ENCODE measurements around the gene NIM1K. TPM values are rescaled to one million over a fixed set of nuclear protein-coding genes. Genes with fewer than 3 reads are reported as not detected.
"Not testable (repeated sequence)": the region's sequence is repeated elsewhere in the genome, so short reads cannot be mapped to it uniquely, and the experiment has no call there.

NIM1K gene
- total and polyA plus RNA-seq, 2 of the 4 experiments (the other 2 are of a cell fraction), result 0.54 to 0.68 TPM

DNA sequence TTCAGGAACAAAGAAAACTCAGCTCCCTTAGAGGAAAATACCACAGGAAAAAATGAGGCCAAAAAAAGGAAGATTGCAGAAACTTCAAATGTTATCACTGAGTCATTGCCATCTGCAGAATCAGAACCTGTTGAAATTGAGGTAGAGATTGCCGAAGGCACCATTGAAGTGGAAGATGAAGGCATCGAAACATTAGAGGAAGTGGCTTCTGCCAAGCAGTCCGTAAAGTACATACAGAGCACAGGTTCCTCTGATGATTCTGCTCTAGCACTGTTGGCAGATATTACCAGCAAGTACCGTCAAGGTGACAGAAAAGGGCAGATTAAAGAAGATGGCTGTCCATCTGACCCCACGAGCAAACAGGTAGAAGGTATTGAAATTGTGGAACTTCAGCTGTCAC lies 30.8 kb upstream of the NIM1K start:
- Histone ChIP-seq H3K4me3 (ENCODE audit: insufficient read depth, low read depth, low read length) (no peak overlapping the region), H3K23ac (ENCODE audit: low read depth, low read length) (no peak overlapping the region), H4K20me1 (ENCODE audit: insufficient read depth, low read length) (peaks cover 8% of the 10 kb centered on the region), H3K9me1 (ENCODE audit: insufficient read depth, low read length) (peaks cover 2% of the 10 kb centered on the region; the same call in 1 of the 2 replicates), H4K91ac (ENCODE audit: insufficient read depth, low read depth, low read length) (no peak overlapping the region), H3K18ac (ENCODE audit: low read depth, low read length) (no peak overlapping the region), H3K4me2 (ENCODE audit: low read depth, low read length) (no peak overlapping the region), H3K14ac (replicated peaks; ENCODE audit: low read depth, low read length) (no peak overlapping the region), H3K27me3 (ENCODE audit: control insufficient read depth, insufficient read depth, low read length) (no peaks in the 10 kb centered on the region), H3K27ac (ENCODE audit: insufficient read depth, low read length) (no peak overlapping the region), H4K5ac (ENCODE audit: low read depth, low read length) (no peak overlapping the region), H2BK120ac (ENCODE audit: low read depth, low read length) (no peak overlapping the region), H4K8ac (ENCODE audit: low read depth in 2 of 2, low read length in 2 of 2) (no peak overlapping the region), H3K4ac (ENCODE audit: low read depth, low read length) (no peak overlapping the region), H2AK5ac (ENCODE audit: low read depth, low read length) (no peak overlapping the region), H3K79me1 (ENCODE audit: low read depth in 1 of 2, low read length in 2 of 2) (peaks cover 21 to 40% of the 10 kb centered on the region in 2 experiments), H2AFZ (replicated peaks; ENCODE audit: low read length, poor library complexity) (no peak overlapping the region), H2BK5ac (ENCODE audit: low read depth, low read length, poor library complexity, severe bottlenecking) (no peak overlapping the region), H3K9me3 (ENCODE audit: control insufficient read depth, insufficient read depth, low read length) (no peaks in the 10 kb centered on the region), H2AK9ac (replicated peaks; ENCODE audit: low read depth, low read length, poor library complexity) (no peak overlapping the region), H2BK15ac (ENCODE audit: low read depth, low read length) (no peak overlapping the region), H3K36me3 (ENCODE audit: control insufficient read depth, insufficient read depth, low read length) (peaks cover 16% of the 10 kb centered on the region), H3K9ac (ENCODE audit: low read depth, low read length) (no peak overlapping the region), H2BK20ac (ENCODE audit: low read depth, low read length) (no peak overlapping the region), H3K4me1 (ENCODE audit: control insufficient read depth, insufficient read depth, low read length) (no peaks in the 10 kb centered on the region), H3K56ac (ENCODE audit: extremely low read depth, insufficient read depth, low read length) (no peak overlapping the region)
- in situ Hi-C loops (cut with MboI; ENCODE audit: low sequenced_read_pairs), result no loop called here
- TF ChIP-seq RCOR1 (IDR thresholded peaks at IDR 0.05; ENCODE audit: insufficient replicate concordance, low read length), result no peak
- TF ChIP-seq RAD21 (IDR thresholded peaks at IDR 0.05; ENCODE audit: low read length), result no peak
- TF ChIP-seq NFE2L2 (IDR thresholded peaks at IDR 0.05; ENCODE audit: low read depth, low read length), result no peak
- no peak for TF ChIP-seq POLR2A (IDR thresholded peaks at IDR 0.05; ENCODE audit: low read depth, low read length)
- no peak for TF ChIP-seq ELK1 (IDR thresholded peaks at IDR 0.05; ENCODE audit: borderline replicate concordance, low read depth, low read length)
- TF ChIP-seq MAZ (IDR thresholded peaks at IDR 0.05; ENCODE audit: borderline replicate concordance, low read depth, low read length), result no peak
- BruUV-seq (replicated peaks), result TSS peak; percentile 49
- POLR2A ChIA-PET (ENCODE audit: unreplicated experiment), result no interaction called here
- dilution Hi-C loops (cut with HindIII; ENCODE audit: low sequenced_read_pairs, unreplicated experiment), result no loop called here
- 100% methylated on average over 5 of the region's 5 CpGs; no CpG with 5 or more reads in 1 of the 2 experiments for WGBS, 2 experiments (ENCODE audit: extremely low coverage in 2 of 2, insufficient read length in 1 of 2)
- ATAC-seq (ENCODE audit: low read depth) (no peak), DNase-seq (no peak)
- CTCF ChIA-PET, result no interaction called here
- intact Hi-C loops (cut with micrococcal nuclease), result no loop called here

- H3K4ac ChIP-seq (ENCODE audit: low read depth, low read length); H3K56ac ChIP-seq (ENCODE audit: extremely low read depth, insufficient read depth, low read length); dilution Hi-C loops (cut with HindIII; ENCODE audit: low sequenced_read_pairs, unreplicated experiment); H3K4me2 ChIP-seq (ENCODE audit: low read depth, low read length); H4K8ac ChIP-seq (ENCODE audit: low read depth in 2 of 2, low read length in 2 of 2); H2AFZ ChIP-seq (replicated peaks; ENCODE audit: low read length, poor library complexity); H3K27ac ChIP-seq (ENCODE audit: insufficient read depth, low read length); H2BK120ac ChIP-seq (ENCODE audit: low read depth, low read length); H2BK20ac ChIP-seq (ENCODE audit: low read depth, low read length); H3K9me1 ChIP-seq (ENCODE audit: insufficient read depth, low read length); H4K91ac ChIP-seq (ENCODE audit: insufficient read depth, low read depth, low read length); H3K9me3 ChIP-seq (ENCODE audit: control insufficient read depth, insufficient read depth, low read length); H2BK15ac ChIP-seq (ENCODE audit: low read depth, low read length); H3K18ac ChIP-seq (ENCODE audit: low read depth, low read length); H3K4me3 ChIP-seq (ENCODE audit: insufficient read depth, low read depth, low read length); H3K14ac ChIP-seq (replicated peaks; ENCODE audit: low read depth, low read length); H2AK5ac ChIP-seq (ENCODE audit: low read depth, low read length); ATAC-seq (ENCODE audit: low read depth); H3K27me3 ChIP-seq (ENCODE audit: control insufficient read depth, insufficient read depth, low read length); POLR2A ChIA-PET (ENCODE audit: unreplicated experiment); intact Hi-C loops (cut with micrococcal nuclease); H3K4me1 ChIP-seq (ENCODE audit: control insufficient read depth, insufficient read depth, low read length); H2AK9ac ChIP-seq (replicated peaks; ENCODE audit: low read depth, low read length, poor library complexity); H2BK5ac ChIP-seq (ENCODE audit: low read depth, low read length, poor library complexity, severe bottlenecking); DNase-seq; CTCF ChIA-PET; H3K9ac ChIP-seq (ENCODE audit: low read depth, low read length); H4K20me1 ChIP-seq (ENCODE audit: insufficient read depth, low read length); in situ Hi-C loops (cut with MboI; ENCODE audit: low sequenced_read_pairs); H3K23ac ChIP-seq (ENCODE audit: low read depth, low read length); H4K5ac ChIP-seq (ENCODE audit: low read depth, low read length); BruUV-seq (replicated peaks): not testable (repeated sequence)
- no CpG with 5 or more reads among the region's 5 CpGs for WGBS, 2 experiments (ENCODE audit: extremely low coverage in 2 of 2, insufficient read length in 1 of 2)
- Histone ChIP-seq H3K36me3 (ENCODE audit: control insufficient read depth, insufficient read depth, low read length) (peaks cover 19% of the 10 kb centered on the region), H3K79me1 (ENCODE audit: low read depth in 1 of 2, low read length in 2 of 2) (peaks cover 10 to 28% of the 10 kb centered on the region in 2 experiments)
Observed at GRCh38 chr5:43164801-43165200, 27.2 kb upstream of the NIM1K start.

Measured in IMR-90 (cell line).